ENCODE results near the gene APOA4.

DNA sequence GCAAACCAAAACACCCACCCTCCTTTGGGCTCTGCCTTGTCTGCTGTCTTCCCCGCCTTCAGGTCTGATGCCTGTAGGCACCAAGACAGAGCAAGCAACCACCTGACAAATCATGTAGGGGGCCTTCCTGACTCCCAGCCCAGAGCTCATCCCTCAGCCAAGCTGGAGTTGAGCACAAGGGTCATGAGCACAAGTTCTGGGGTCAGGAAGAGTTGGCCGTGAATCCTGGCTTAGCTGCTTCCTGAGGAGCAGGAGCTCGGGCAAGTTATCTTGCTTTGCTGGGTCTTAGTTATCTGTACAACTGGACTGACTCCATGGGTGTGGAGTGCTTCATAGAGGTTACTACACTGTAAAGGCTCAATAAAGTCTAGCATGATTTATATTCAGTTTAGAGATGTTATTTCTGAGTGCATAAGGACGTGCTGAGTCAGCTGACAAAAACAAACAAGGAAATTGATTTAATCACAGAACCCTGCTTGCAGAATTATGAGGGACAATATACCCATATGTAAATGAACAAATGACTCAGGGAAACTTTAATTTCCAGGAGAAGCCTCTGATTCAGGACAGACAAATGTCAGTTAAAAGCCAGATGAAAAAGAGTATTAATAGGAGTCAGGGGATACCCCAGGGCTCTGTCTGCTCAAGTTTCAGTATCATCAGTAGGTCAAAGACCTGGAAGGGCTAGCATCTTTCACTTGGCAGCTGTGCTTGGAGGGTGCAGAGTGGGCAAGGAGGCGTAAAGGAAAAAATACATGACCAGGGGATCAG, 29.3 kb upstream of the APOA4 start:
- TF ChIP-seq SREBF2 (IDR thresholded peaks at IDR 0.05) (no peak), MYC (IDR thresholded peaks at IDR 0.05; ENCODE audit: borderline replicate concordance, low read length) (no peak), EP300 (IDR thresholded peaks at IDR 0.05) (no peak), POLR2A (IDR thresholded peaks at IDR 0.05; ENCODE audit: low read length) (no peak), BHLHE40 (IDR thresholded peaks at IDR 0.05; ENCODE audit: low read depth, low read length) (no peak), RFX5 (IDR thresholded peaks at IDR 0.05) (no peak), MAFK (IDR thresholded peaks at IDR 0.05; ENCODE audit: partially characterized antibody) (peak; percentile 43)
- TF ChIP-seq, protein P1, sequence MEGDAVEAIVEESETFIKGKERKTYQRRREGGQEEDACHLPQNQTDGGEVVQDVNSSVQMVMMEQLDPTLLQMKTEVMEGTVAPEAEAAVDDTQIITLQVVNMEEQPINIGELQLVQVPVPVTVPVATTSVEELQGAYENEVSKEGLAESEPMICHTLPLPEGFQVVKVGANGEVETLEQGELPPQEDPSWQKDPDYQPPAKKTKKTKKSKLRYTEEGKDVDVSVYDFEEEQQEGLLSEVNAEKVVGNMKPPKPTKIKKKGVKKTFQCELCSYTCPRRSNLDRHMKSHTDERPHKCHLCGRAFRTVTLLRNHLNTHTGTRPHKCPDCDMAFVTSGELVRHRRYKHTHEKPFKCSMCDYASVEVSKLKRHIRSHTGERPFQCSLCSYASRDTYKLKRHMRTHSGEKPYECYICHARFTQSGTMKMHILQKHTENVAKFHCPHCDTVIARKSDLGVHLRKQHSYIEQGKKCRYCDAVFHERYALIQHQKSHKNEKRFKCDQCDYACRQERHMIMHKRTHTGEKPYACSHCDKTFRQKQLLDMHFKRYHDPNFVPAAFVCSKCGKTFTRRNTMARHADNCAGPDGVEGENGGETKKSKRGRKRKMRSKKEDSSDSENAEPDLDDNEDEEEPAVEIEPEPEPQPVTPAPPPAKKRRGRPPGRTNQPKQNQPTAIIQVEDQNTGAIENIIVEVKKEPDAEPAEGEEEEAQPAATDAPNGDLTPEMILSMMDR (IDR thresholded peaks at IDR 0.05) = no peak
- TF ChIP-seq, protein P2, sequence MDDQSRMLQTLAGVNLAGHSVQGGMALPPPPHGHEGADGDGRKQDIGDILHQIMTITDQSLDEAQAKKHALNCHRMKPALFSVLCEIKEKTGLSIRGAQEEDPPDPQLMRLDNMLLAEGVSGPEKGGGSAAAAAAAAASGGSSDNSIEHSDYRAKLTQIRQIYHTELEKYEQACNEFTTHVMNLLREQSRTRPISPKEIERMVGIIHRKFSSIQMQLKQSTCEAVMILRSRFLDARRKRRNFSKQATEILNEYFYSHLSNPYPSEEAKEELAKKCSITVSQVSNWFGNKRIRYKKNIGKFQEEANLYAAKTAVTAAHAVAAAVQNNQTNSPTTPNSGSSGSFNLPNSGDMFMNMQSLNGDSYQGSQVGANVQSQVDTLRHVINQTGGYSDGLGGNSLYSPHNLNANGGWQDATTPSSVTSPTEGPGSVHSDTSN (IDR thresholded peaks at IDR 0.05) = no peak
- TF ChIP-seq, protein P3, sequence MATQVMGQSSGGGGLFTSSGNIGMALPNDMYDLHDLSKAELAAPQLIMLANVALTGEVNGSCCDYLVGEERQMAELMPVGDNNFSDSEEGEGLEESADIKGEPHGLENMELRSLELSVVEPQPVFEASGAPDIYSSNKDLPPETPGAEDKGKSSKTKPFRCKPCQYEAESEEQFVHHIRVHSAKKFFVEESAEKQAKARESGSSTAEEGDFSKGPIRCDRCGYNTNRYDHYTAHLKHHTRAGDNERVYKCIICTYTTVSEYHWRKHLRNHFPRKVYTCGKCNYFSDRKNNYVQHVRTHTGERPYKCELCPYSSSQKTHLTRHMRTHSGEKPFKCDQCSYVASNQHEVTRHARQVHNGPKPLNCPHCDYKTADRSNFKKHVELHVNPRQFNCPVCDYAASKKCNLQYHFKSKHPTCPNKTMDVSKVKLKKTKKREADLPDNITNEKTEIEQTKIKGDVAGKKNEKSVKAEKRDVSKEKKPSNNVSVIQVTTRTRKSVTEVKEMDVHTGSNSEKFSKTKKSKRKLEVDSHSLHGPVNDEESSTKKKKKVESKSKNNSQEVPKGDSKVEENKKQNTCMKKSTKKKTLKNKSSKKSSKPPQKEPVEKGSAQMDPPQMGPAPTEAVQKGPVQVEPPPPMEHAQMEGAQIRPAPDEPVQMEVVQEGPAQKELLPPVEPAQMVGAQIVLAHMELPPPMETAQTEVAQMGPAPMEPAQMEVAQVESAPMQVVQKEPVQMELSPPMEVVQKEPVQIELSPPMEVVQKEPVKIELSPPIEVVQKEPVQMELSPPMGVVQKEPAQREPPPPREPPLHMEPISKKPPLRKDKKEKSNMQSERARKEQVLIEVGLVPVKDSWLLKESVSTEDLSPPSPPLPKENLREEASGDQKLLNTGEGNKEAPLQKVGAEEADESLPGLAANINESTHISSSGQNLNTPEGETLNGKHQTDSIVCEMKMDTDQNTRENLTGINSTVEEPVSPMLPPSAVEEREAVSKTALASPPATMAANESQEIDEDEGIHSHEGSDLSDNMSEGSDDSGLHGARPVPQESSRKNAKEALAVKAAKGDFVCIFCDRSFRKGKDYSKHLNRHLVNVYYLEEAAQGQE (IDR thresholded peaks at IDR 0.05) = no peak
